HepG2 (cell line): ENCODE measurements around the gene PEX14. TPM values are rescaled to one million over a fixed set of nuclear protein-coding genes. Genes with fewer than 3 reads are reported as not detected.

ENCODE experiments used
- ARNT2 ChIP-seq: sonication (generic); formaldehyde crosslinking; IDR thresholded peaks from 2 replicates; pipeline ENCODE4 v1.8.0; 2022; ENCODE audit warnings: mild to moderate bottlenecking, low read depth, missing genetic modification reagents, moderate library complexity
- BCLAF1 ChIP-seq: fragments of 450-650 bp; IDR thresholded peaks from 2 replicates; pipeline ENCODE4 v1.6.1; 2017; ENCODE audit warnings: mild to moderate bottlenecking
- CREM ChIP-seq, 2 experiments: sonication (generic) in 1 of 2; formaldehyde crosslinking in 1 of 2; IDR thresholded peaks; 2 replicates each; pipeline versions ENCODE4 v1.4.0 to v1.6.1; 2016 to 2020; ENCODE audit warnings: antibody characterized with exemption in 1 of 2, mild to moderate bottlenecking in 1 of 2, missing genetic modification reagents in 1 of 2
- DBP ChIP-seq: sonication (generic); formaldehyde crosslinking; IDR thresholded peaks from 2 replicates; pipeline ENCODE4 v1.4.0; 2020; ENCODE audit warnings: missing genetic modification reagents; ENCODE audit errors: not compliant biosample characterization
- EHMT2 ChIP-seq: fragments of 200-600 bp; sonication (generic); IDR thresholded peaks from 2 replicates; pipeline ENCODE4 v1.7.0; 2017; ENCODE audit warnings: antibody characterized with exemption, low read depth, low read length, borderline replicate concordance
- ESRRA ChIP-seq: sonication (generic); formaldehyde crosslinking; IDR thresholded peaks from 2 replicates; pipeline ENCODE4 v1.5.1; 2020; ENCODE audit warnings: mild to moderate bottlenecking, low read depth, missing genetic modification reagents
- HBP1 ChIP-seq: IDR thresholded peaks from 2 replicates; pipeline ENCODE4 v1.6.1; 2016; ENCODE audit warnings: low read depth, control low read depth
- KMT2A ChIP-seq: sonication (generic); formaldehyde crosslinking; IDR thresholded peaks from 2 replicates; pipeline ENCODE4 v1.4.0; 2020; ENCODE audit warnings: missing genetic modification reagents
- MAFK ChIP-seq, 2 experiments: IDR thresholded peaks in 1 of 2; conservative IDR thresholded peaks in 1 of 2; 2 replicates each; pipeline ENCODE4 v1.6.1; 2011; ENCODE audit warnings: improper control_type of control experiment in 2 of 2, low read length in 2 of 2
- MXD4 ChIP-seq: IDR thresholded peaks from 2 replicates; pipeline ENCODE4 v1.6.1; 2016; ENCODE audit warnings: mild to moderate bottlenecking, missing biosample characterization, missing genetic modification reagents
- RERE ChIP-seq: IDR thresholded peaks from 2 replicates; pipeline ENCODE4 v1.6.1; 2016; ENCODE audit warnings: low read depth, missing genetic modification reagents, missing compliant biosample characterization
- RFXANK ChIP-seq: IDR thresholded peaks from 2 replicates; pipeline ENCODE4 v1.6.1; 2016
- SP4 ChIP-seq: sonication (generic); formaldehyde crosslinking; IDR thresholded peaks from 2 replicates; pipeline ENCODE4 v1.8.1; 2023; ENCODE audit warnings: mild to moderate bottlenecking, missing genetic modification reagents
- UBTF ChIP-seq: sonication (generic); formaldehyde crosslinking; IDR thresholded peaks from 2 replicates; pipeline ENCODE4 v1.4.0; 2020; ENCODE audit warnings: mild to moderate bottlenecking, missing genetic modification reagents
- ZNF160 ChIP-seq: sonication (generic); formaldehyde crosslinking; IDR thresholded peaks from 2 replicates; pipeline ENCODE4 v1.8.0; 2022; ENCODE audit warnings: mild to moderate bottlenecking, inconsistent platforms, missing genetic modification reagents
- ZNF44 ChIP-seq: sonication (generic); formaldehyde crosslinking; IDR thresholded peaks from 2 replicates; pipeline ENCODE4 v1.5.1; 2020; ENCODE audit warnings: mild to moderate bottlenecking, missing genetic modification reagents
- polyA plus RNA-seq, 8 experiments: library from polyadenylated mRNA; depleted of rRNA in 3 of 8; stranded (reverse) in 7 of 8; unstranded in 1 of 8; fragments of >200 nt; fragmentation: Illumina TruSeq in 4 of 8; extraction: Trizol in 4 of 8; gene quantifications; 2 replicates each; pipeline versions ENCODE4 v1.2.1 to v1.2.3, GENCODE V29; 2011 to 2016; ENCODE audit warnings: low read depth in 4 of 8, missing spikeins in 1 of 8, mixed read lengths in 1 of 8; ENCODE audit not compliant: insufficient read depth in 1 of 8
- total RNA-seq, 5 experiments: library from RNA; depleted of rRNA; stranded (reverse); fragments of >200 nt; fragmentation: Illumina TruSeq; extraction: Trizol; gene quantifications; 2 replicates each; pipeline ENCODE4 v1.2.3, GENCODE V29; 2016; ENCODE audit warnings: low read depth in 1 of 5

PEX14 gene
- total and polyA plus RNA-seq, 2 of the 13 experiments (the other 11 are each of a cell fraction or from before 2014, with no cell fraction given): 6.5 to 9.9 TPM

- TF ChIP-seq RERE (CRISPR knock-in tag) (no peak), MAFK (conservative IDR thresholded peaks at IDR 0.05 in 1 of 2, IDR thresholded peaks at IDR 0.05 in 1 of 2; ENCODE audit: low read length in 2 of 2) (no peak), ZNF160 (no peak), ESRRA (CRISPR knock-in tag) (peak; percentile 83; the same call in 1 of the 2 replicates), KMT2A (CRISPR knock-in tag) (0 out of 2 replicates have a peak, but pooled peaks have one; percentile 29), UBTF (CRISPR knock-in tag) (no peak), HBP1 (CRISPR knock-in tag) (no peak), CREM (IDR thresholded peaks at IDR 0.05) (peak; percentile 49; the same call in 1 of the 2 replicates), CREM (CRISPR knock-in tag; IDR thresholded peaks at IDR 0.05) (no peak), EHMT2 (no peak), DBP (CRISPR knock-in tag) (no peak), MXD4 (CRISPR knock-in tag) (no peak), ZNF44 (no peak), ARNT2 (CRISPR knock-in tag) (0 out of 2 replicates have a peak, but pooled peaks have one; percentile 40), RFXANK (CRISPR knock-in tag) (no peak), BCLAF1 (no peak), SP4 (CRISPR knock-in tag) (no peak)
Measured at GRCh38 chr1:10599194-10599861, 124.6 kb downstream of the PEX14 start (continued).
